ENCODE data around the gene SLK. TPM values are rescaled to one million over a fixed set of nuclear protein-coding genes. Genes with fewer than 3 reads are reported as not detected.

Gene SLK
- total and polyA plus RNA-seq, 10 of the 15 experiments (the other 5 are each of a cell fraction or from before 2014, with no cell fraction given) = 2.5 to 24.2 (median 11.1) TPM

GRCh38 chr10:103932271-103932670, 34.7 kb upstream of the SLK start:
- DNase-seq (ENCODE audit: low read depth, low spot score) (no peak), ATAC-seq (no peak), FAIRE-seq (no peak)
- H3K9me3 ChIP-seq (replicated peaks; ENCODE audit: control insufficient read depth, insufficient read depth, low read length) = no peaks in the 10 kb centered on the region
- H2AFZ ChIP-seq (ENCODE audit: control insufficient read depth, low read depth, low read length) = no peak overlapping the region
- H3K27me3 ChIP-seq (replicated peaks in 1 of 2; ENCODE audit: control insufficient read depth in 2 of 2, insufficient read depth in 2 of 2, low read length in 1 of 2) = no peaks in the 10 kb centered on the region
- SMC1A ChIA-PET (ENCODE audit: uncharacterized antibody, unreplicated experiment) = interaction anchor here (0.8 kb wide), 1 partner anchor 9 kb away, joined by 3 read pairs; no protein-coding TSS in a partner anchor
- no peak overlapping the region for H3K4me2 ChIP-seq (ENCODE audit: control insufficient read depth, insufficient read depth)
- intact Hi-C loops (cut with micrococcal nuclease; ENCODE audit: unreplicated experiment) (no loop called here), in situ Hi-C loops (cut with MboI) (no loop called here)
- no peaks in the 10 kb centered on the region for H4K20me1 ChIP-seq (ENCODE audit: control insufficient read depth, insufficient read depth)
- no TSS peak for BruUV-seq (replicated peaks)
- H3K9ac ChIP-seq (ENCODE audit: control insufficient read depth, insufficient read depth, low read length) = no peak overlapping the region
- H3K36me3 ChIP-seq (ENCODE audit: control insufficient read depth in 2 of 2, insufficient read depth in 2 of 2, low read length in 1 of 2) = no peaks in the 10 kb centered on the region
- POLR2A ChIA-PET = interaction anchor here (1.0 kb wide), 1 partner anchor 16 kb away, joined by 5 read pairs; no protein-coding TSS in a partner anchor
- H3K4me3 ChIP-seq = no peak overlapping the region
- TF ChIP-seq SMARCA5 (IDR thresholded peaks at IDR 0.05) = no peak
- no peak for TF ChIP-seq HCFC1 (IDR thresholded peaks at IDR 0.05; ENCODE audit: low read length)
- no peak for TF ChIP-seq ASH2L (IDR thresholded peaks at IDR 0.05; ENCODE audit: borderline replicate concordance, low read depth)
- TF ChIP-seq ELK1 (IDR thresholded peaks at IDR 0.05; ENCODE audit: low read depth, low read length) = no peak
- TF ChIP-seq MXI1 (IDR thresholded peaks at IDR 0.05; ENCODE audit: low read depth, low read length) = no peak
- TF ChIP-seq CHD1 (IDR thresholded peaks at IDR 0.05; ENCODE audit: low read depth, low read length) = no peak
- TF ChIP-seq BCL11A (IDR thresholded peaks at IDR 0.05; ENCODE audit: low read depth, low read length) = no peak
- TF ChIP-seq PKNOX1 (IDR thresholded peaks at IDR 0.05) = no peak
- TF ChIP-seq RAD21 (IDR thresholded peaks at IDR 0.05; ENCODE audit: insufficient read depth, low read depth, low read length) = no peak
- no peak for TF ChIP-seq RFX5 (IDR thresholded peaks at IDR 0.05; ENCODE audit: low read depth, low read length)
- no peak for TF ChIP-seq SIX5 (IDR thresholded peaks at IDR 0.05; ENCODE audit: low read depth, low read length, severe bottlenecking)
- TF ChIP-seq ZNF217 (IDR thresholded peaks at IDR 0.05) = no peak
- no peak overlapping the region for H3K27ac ChIP-seq (ENCODE audit: control insufficient read depth, insufficient read depth)
- CTCF ChIA-PET = no interaction called here
- RAD21 ChIA-PET (ENCODE audit: unreplicated experiment) = no interaction called here
- 61% methylated on average over 7 of the region's 7 CpGs for WGBS (ENCODE audit: insufficient coverage, insufficient replicate concordance, low lambda C conversion rate, missing lambda C conversion rate)
- no peaks in the 10 kb centered on the region for H3K79me2 ChIP-seq (ENCODE audit: control insufficient read depth, insufficient read depth, low read length)
- no peaks in the 10 kb centered on the region for H3K4me1 ChIP-seq (ENCODE audit: control insufficient read depth, insufficient read depth, low read length)

Measured in GM12878 (cell line).